ENCODE results near the gene EYA4. TPM values are rescaled to one million over a fixed set of nuclear protein-coding genes. Genes with fewer than 3 reads are reported as not detected.

The EYA4 gene
- total RNA-seq, 2 experiments from 2014 or later: not detected

- no TSS peak for BruUV-seq (replicated peaks)
- H3K4me3 ChIP-seq (ENCODE audit: low read depth, low read length, poor library complexity, severe bottlenecking): no peak overlapping the region
- POLR2A ChIA-PET: no interaction called here
- TF ChIP-seq EZH2phosphoT487 (IDR thresholded peaks at IDR 0.05; ENCODE audit: borderline replicate concordance, low read depth, low read length) (no peak), CTCF (conservative IDR thresholded peaks at IDR 0.05; ENCODE audit: low read length) (no peak)
- H2AFZ ChIP-seq (ENCODE audit: low read length): no peak overlapping the region
- intact Hi-C loops (cut with micrococcal nuclease; ENCODE audit: unreplicated experiment): no loop called here
- H3K79me2 ChIP-seq (ENCODE audit: insufficient read depth, low read depth, low read length): no peaks in the 10 kb centered on the region
- DNase-seq (ENCODE audit: low spot score): no peak
- no peaks in the 10 kb centered on the region for H3K9me3 ChIP-seq (ENCODE audit: low read length)
- H3K4me2 ChIP-seq (ENCODE audit: low read length): no peak overlapping the region
- H3K9me2 ChIP-seq (ENCODE audit: insufficient read depth, low read length): no peaks in the 10 kb centered on the region
- H3K4me1 ChIP-seq (ENCODE audit: insufficient read depth, low read length, poor library complexity, severe bottlenecking): no peaks in the 10 kb centered on the region
- no peaks in the 10 kb centered on the region for H3K36me3 ChIP-seq (ENCODE audit: insufficient read depth, low read length)
- CTCF ChIA-PET (ENCODE audit: unreplicated experiment): no interaction called here
- H3K27ac ChIP-seq (ENCODE audit: low read depth, low read length, poor library complexity, severe bottlenecking): no peak overlapping the region
- no peaks in the 10 kb centered on the region for H4K20me1 ChIP-seq (ENCODE audit: insufficient read depth, low read length)
Measured at GRCh38 chr6:133411757-133412156, 170.6 kb downstream of the EYA4 start.

DNA sequence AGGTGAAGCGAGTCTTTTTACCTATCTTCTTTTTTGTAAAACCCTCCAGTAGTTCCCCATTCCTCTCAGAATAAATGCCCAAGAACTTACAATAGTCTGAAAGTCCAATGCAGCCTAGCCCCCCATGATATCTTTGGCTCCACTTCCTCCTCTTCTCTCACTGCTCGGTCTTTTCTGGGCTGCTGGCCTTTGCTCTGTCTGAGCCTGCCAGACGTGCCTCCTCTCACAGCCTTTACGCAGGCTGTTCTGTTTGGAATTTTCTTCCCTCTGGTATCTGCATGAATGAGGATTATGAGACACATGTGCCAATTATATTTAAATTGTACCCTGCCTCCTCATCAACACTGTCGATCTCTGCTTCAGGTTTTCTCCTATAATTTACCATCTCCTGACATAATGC is 174.1 kb downstream of the EYA4 start:
- no TSS peak for BruUV-seq (replicated peaks)
- no peaks in the 10 kb centered on the region for H3K4me1 ChIP-seq (ENCODE audit: insufficient read depth, low read length, poor library complexity, severe bottlenecking)
- H3K27ac ChIP-seq (ENCODE audit: low read depth, low read length, poor library complexity, severe bottlenecking): no peak overlapping the region
- H3K9me3 ChIP-seq (ENCODE audit: low read length): no peaks in the 10 kb centered on the region
- H3K79me2 ChIP-seq (ENCODE audit: insufficient read depth, low read depth, low read length): no peaks in the 10 kb centered on the region
- no peak overlapping the region for H2AFZ ChIP-seq (ENCODE audit: low read length)
- DNase-seq (ENCODE audit: low spot score): no peak
- H3K36me3 ChIP-seq (ENCODE audit: insufficient read depth, low read length): no peaks in the 10 kb centered on the region
- intact Hi-C loops (cut with micrococcal nuclease; ENCODE audit: unreplicated experiment): no loop called here
- no peaks in the 10 kb centered on the region for H3K9me2 ChIP-seq (ENCODE audit: insufficient read depth, low read length)
- no peak overlapping the region for H3K4me3 ChIP-seq (ENCODE audit: low read depth, low read length, poor library complexity, severe bottlenecking)
- no peak for TF ChIP-seq EZH2phosphoT487 (IDR thresholded peaks at IDR 0.05; ENCODE audit: borderline replicate concordance, low read depth, low read length)
- TF ChIP-seq CTCF (conservative IDR thresholded peaks at IDR 0.05; ENCODE audit: low read length): no peak
- ChIA-PET POLR2A (no interaction called here), CTCF (ENCODE audit: unreplicated experiment) (no interaction called here)
- no peak overlapping the region for H3K4me2 ChIP-seq (ENCODE audit: low read length)
- H4K20me1 ChIP-seq (ENCODE audit: insufficient read depth, low read length): no peaks in the 10 kb centered on the region

DNA sequence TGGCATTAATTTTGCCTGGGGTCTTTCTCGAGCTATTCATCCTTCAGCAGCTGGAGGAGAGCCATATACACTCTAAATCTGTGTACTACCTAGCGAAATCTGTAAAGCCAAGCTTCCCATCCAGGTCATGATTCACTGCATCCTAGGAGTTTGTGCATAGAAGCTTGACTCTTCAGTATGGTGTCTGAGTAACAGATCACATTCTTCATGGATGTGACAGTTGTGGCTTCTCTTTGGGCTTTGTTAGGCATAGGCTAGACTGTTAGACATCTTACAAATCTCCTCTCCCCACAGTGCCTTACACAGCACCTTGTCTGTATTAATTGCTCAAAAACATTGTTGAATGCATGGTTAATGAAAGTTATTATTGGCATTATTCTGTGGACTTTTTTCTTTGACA is 177.0 kb downstream of the EYA4 start:
- H2AFZ ChIP-seq (ENCODE audit: low read length): no peak overlapping the region
- H3K4me1 ChIP-seq (ENCODE audit: insufficient read depth, low read length, poor library complexity, severe bottlenecking): no peaks in the 10 kb centered on the region
- H3K9me2 ChIP-seq (ENCODE audit: insufficient read depth, low read length): no peaks in the 10 kb centered on the region
- no peak overlapping the region for H3K4me2 ChIP-seq (ENCODE audit: low read length)
- H3K27ac ChIP-seq (ENCODE audit: low read depth, low read length, poor library complexity, severe bottlenecking): no peak overlapping the region
- CTCF ChIA-PET (ENCODE audit: unreplicated experiment): no interaction called here
- no TSS peak for BruUV-seq (replicated peaks)
- H3K9me3 ChIP-seq (ENCODE audit: low read length): no peaks in the 10 kb centered on the region
- DNase-seq (ENCODE audit: low spot score): no peak
- intact Hi-C loops (cut with micrococcal nuclease; ENCODE audit: unreplicated experiment): no loop called here
- H3K4me3 ChIP-seq (ENCODE audit: low read depth, low read length, poor library complexity, severe bottlenecking): no peak overlapping the region
- H4K20me1 ChIP-seq (ENCODE audit: insufficient read depth, low read length): no peaks in the 10 kb centered on the region
- H3K79me2 ChIP-seq (ENCODE audit: insufficient read depth, low read depth, low read length): no peaks in the 10 kb centered on the region
- no peaks in the 10 kb centered on the region for H3K36me3 ChIP-seq (ENCODE audit: insufficient read depth, low read length)
- POLR2A ChIA-PET: interaction anchor here (0.6 kb wide), 1 partner anchor 33 kb away, joined by 7 read pairs; no protein-coding TSS in a partner anchor
- TF ChIP-seq CTCF (conservative IDR thresholded peaks at IDR 0.05; ENCODE audit: low read length) (no peak), EZH2phosphoT487 (IDR thresholded peaks at IDR 0.05; ENCODE audit: borderline replicate concordance, low read depth, low read length) (no peak)

Measured in OCI-LY7 (cell line).